Mucosa of stomach (tissue), 1 donor: Measurements from ENCODE around the gene TSHR.

Experiments used
- H3K27me3 ChIP-seq: one replicate; pipeline ENCODE4 v1.7.0; 2013; ENCODE audit warnings: mild to moderate bottlenecking, low read length; ENCODE audit not compliant: control insufficient read depth, insufficient read depth
- H3K36me3 ChIP-seq: one replicate; pipeline ENCODE4 v1.7.0; 2013; ENCODE audit warnings: low read length; ENCODE audit not compliant: control insufficient read depth, insufficient read depth
- H3K4me1 ChIP-seq: one replicate; pipeline ENCODE4 v1.7.0; 2013; ENCODE audit warnings: mild to moderate bottlenecking, low read length; ENCODE audit not compliant: control insufficient read depth, insufficient read depth
- H3K4me3 ChIP-seq: one replicate; pipeline ENCODE4 v1.7.0; 2013; ENCODE audit warnings: low read length
- H3K9ac ChIP-seq: one replicate; pipeline ENCODE4 v1.7.0; 2013; ENCODE audit warnings: mild to moderate bottlenecking, low read length, moderate library complexity
- H3K9me3 ChIP-seq: one replicate; pipeline ENCODE4 v1.7.0; 2013; ENCODE audit warnings: mild to moderate bottlenecking, low read length, moderate library complexity; ENCODE audit not compliant: control insufficient read depth
- donor health status: Pancreatic carcinoma.

Gene TSHR

GRCh38 chr14:80981673-80982072 lies 26.3 kb downstream of the TSHR start:
- no peak overlapping the region for H3K4me3 ChIP-seq
- H3K36me3 ChIP-seq: no peaks in the 10 kb centered on the region
- H3K27me3 ChIP-seq: no peaks in the 10 kb centered on the region
- peaks cover 8% of the 10 kb centered on the region for H3K4me1 ChIP-seq
- no peak overlapping the region for H3K9ac ChIP-seq
- no peaks in the 10 kb centered on the region for H3K9me3 ChIP-seq

GRCh38 chr14:80982711-80983110 lies 27.3 kb downstream of the TSHR start:
- Histone ChIP-seq H3K27me3 (no peaks in the 10 kb centered on the region), H3K9me3 (no peaks in the 10 kb centered on the region), H3K36me3 (no peaks in the 10 kb centered on the region), H3K4me3 (no peak overlapping the region), H3K9ac (no peak overlapping the region), H3K4me1 (no peaks in the 10 kb centered on the region)

GRCh38 chr14:80987235-80988032 lies 32.0 kb downstream of the TSHR start:
- Histone ChIP-seq H3K9me3 (no peaks in the 10 kb centered on the region), H3K4me3 (no peak overlapping the region), H3K36me3 (no peaks in the 10 kb centered on the region), H3K9ac (no peak overlapping the region), H3K4me1 (no peaks in the 10 kb centered on the region), H3K27me3 (no peaks in the 10 kb centered on the region)

- Histone ChIP-seq H3K36me3 (no peaks in the 10 kb centered on the region), H3K4me3 (no peak overlapping the region), H3K9me3 (no peaks in the 10 kb centered on the region), H3K9ac (no peak overlapping the region), H3K4me1 (no peaks in the 10 kb centered on the region), H3K27me3 (no peaks in the 10 kb centered on the region)
Measured at GRCh38 chr14:80988192-80988591, 32.8 kb downstream of the TSHR start.

GRCh38 chr14:80988735-80989429 lies 33.5 kb downstream of the TSHR start:
- Histone ChIP-seq H3K4me1 (no peaks in the 10 kb centered on the region), H3K27me3 (no peaks in the 10 kb centered on the region), H3K4me3 (no peak overlapping the region), H3K9me3 (no peaks in the 10 kb centered on the region), H3K36me3 (no peaks in the 10 kb centered on the region), H3K9ac (no peak overlapping the region)

GRCh38 chr14:80992580-80992979 lies 37.2 kb downstream of the TSHR start:
- H3K4me1 ChIP-seq: no peaks in the 10 kb centered on the region
- H3K9ac ChIP-seq: no peak overlapping the region
- peaks cover 6% of the 10 kb centered on the region for H3K27me3 ChIP-seq
- H3K4me3 ChIP-seq: no peak overlapping the region
- H3K36me3 ChIP-seq: no peaks in the 10 kb centered on the region
- H3K9me3 ChIP-seq: no peaks in the 10 kb centered on the region

- no peaks in the 10 kb centered on the region for H3K9me3 ChIP-seq
- no peak overlapping the region for H3K4me3 ChIP-seq
- no peak overlapping the region for H3K9ac ChIP-seq
Measured at GRCh38 chr14:80996049-80996901, 40.9 kb downstream of the TSHR start.

GRCh38 chr14:81001447-81001846 lies 46.0 kb downstream of the TSHR start:
- Histone ChIP-seq H3K4me1 (no peaks in the 10 kb centered on the region), H3K9me3 (no peaks in the 10 kb centered on the region), H3K4me3 (no peak overlapping the region), H3K36me3 (no peaks in the 10 kb centered on the region), H3K27me3 (peaks cover 6% of the 10 kb centered on the region), H3K9ac (no peak overlapping the region)

More at GRCh38 chr14:80996049-80996901, 40.9 kb downstream of the TSHR start:
- peaks cover 6% of the 10 kb centered on the region for H3K27me3 ChIP-seq
- no peaks in the 10 kb centered on the region for H3K4me1 ChIP-seq
- no peaks in the 10 kb centered on the region for H3K36me3 ChIP-seq

GRCh38 chr14:81004575-81004974 lies 49.2 kb downstream of the TSHR start:
- Histone ChIP-seq H3K9me3 (no peaks in the 10 kb centered on the region), H3K9ac (no peak overlapping the region), H3K4me3 (no peak overlapping the region), H3K36me3 (no peaks in the 10 kb centered on the region), H3K4me1 (no peaks in the 10 kb centered on the region), H3K27me3 (no peaks in the 10 kb centered on the region)

GRCh38 chr14:81005540-81006228 lies 50.3 kb downstream of the TSHR start:
- no peaks in the 10 kb centered on the region for H3K36me3 ChIP-seq
- no peaks in the 10 kb centered on the region for H3K4me1 ChIP-seq
- H3K9me3 ChIP-seq: no peaks in the 10 kb centered on the region
- no peak overlapping the region for H3K9ac ChIP-seq
- H3K4me3 ChIP-seq: no peak overlapping the region
- H3K27me3 ChIP-seq: no peaks in the 10 kb centered on the region

- no peaks in the 10 kb centered on the region for H3K36me3 ChIP-seq
- H3K9ac ChIP-seq: no peak overlapping the region
- H3K4me1 ChIP-seq: no peaks in the 10 kb centered on the region
- H3K9me3 ChIP-seq: no peaks in the 10 kb centered on the region
- H3K4me3 ChIP-seq: no peak overlapping the region
- no peaks in the 10 kb centered on the region for H3K27me3 ChIP-seq
Measured at GRCh38 chr14:81006266-81006665, 50.8 kb downstream of the TSHR start.
